Uterus (tissue), 4 donors: ENCODE results near the gene SUGCT. TPM values are rescaled to one million over a fixed set of nuclear protein-coding genes. Genes with fewer than 3 reads are reported as not detected.

Experiments
- DNase-seq, 2 donors: peaks; one replicate each; pipeline ENCODE4 v3.0.0-alpha.2; 2019 to 2020
- H3K27ac ChIP-seq, 2 donors: fragments of 200-600 bp; sonication (generic); 1 replicate in 1 of 2; 2 replicates in 1 of 2; pipeline ENCODE4 v1.5.1; 2016 to 2018
- H3K27me3 ChIP-seq, 2 donors: fragments of 200-600 bp; sonication (generic); one replicate each; pipeline ENCODE4 v1.5.1; 2018 to 2019; ENCODE audit warnings: control low read depth in 1 of 2
- H3K36me3 ChIP-seq, 2 donors: fragments of 200-600 bp; sonication (generic); one replicate each; pipeline ENCODE4 v1.5.1; 2019; ENCODE audit warnings: control low read depth in 1 of 2
- H3K4me1 ChIP-seq, 2 donors: fragments of 200-600 bp; sonication (generic); one replicate each; pipeline ENCODE4 v1.5.1; 2018 to 2019; ENCODE audit warnings: control low read depth in 1 of 2
- H3K4me3 ChIP-seq, 2 donors: fragments of 200-600 bp; sonication (generic); 1 replicate in 1 of 2; 2 replicates in 1 of 2; pipeline ENCODE4 v1.5.1; 2018 to 2019; ENCODE audit warnings: mild to moderate bottlenecking in 1 of 2
- H3K9me3 ChIP-seq, 2 donors: fragments of 200-600 bp; sonication (generic); one replicate each; pipeline ENCODE4 v1.5.1; 2019; ENCODE audit warnings: control low read depth in 1 of 2
- CTCF ChIP-seq, 4 experiments: fragments of 200-600 bp in 2 of 4; fragments of 450-650 bp in 2 of 4; sonication (generic) in 2 of 4; IDR thresholded peaks; one replicate each; pipeline ENCODE4 v1.5.1; 2016 to 2019; ENCODE audit warnings: antibody characterized with exemption in 4 of 4, mild to moderate bottlenecking in 2 of 4, moderate library complexity in 1 of 4
- POLR2A ChIP-seq, 2 donors: fragments of 450-650 bp; IDR thresholded peaks; one replicate each; pipeline ENCODE4 v1.6.1; 2016; ENCODE audit warnings: antibody characterized with exemption in 2 of 2, mild to moderate bottlenecking in 1 of 2, moderate library complexity in 1 of 2
- intact Hi-C: fragments of 100-400 bp; cut with DNase I; formaldehyde crosslinking; loops from one replicate; pipeline ENCODE4 v1.15.1; 2023; ENCODE audit warnings: low total_unique reads
- total RNA-seq, 4 donors: library from RNA; depleted of rRNA in 3 of 4; stranded (reverse); fragments of >200 nt in 3 of 4; gene quantifications; one replicate each; pipeline versions ENCODE4 v1.1.0 to v1.2.4, GENCODE V29; 2014 to 2023
- donor health status: DM: yes; HTN: yes; CAD: no.

The SUGCT gene
- total RNA-seq, 4 donors from 2014 or later = 2.0 to 9.6 (median 6.3) TPM; not detected in 1

GRCh38 chr7:40775877-40776276, 641.1 kb downstream of the SUGCT start:
- no peaks in the 10 kb centered on the region for H3K4me1 ChIP-seq
- no peak overlapping the region for H3K27ac ChIP-seq
- intact Hi-C loops = no loop called here

GRCh38 chr7:40777730-40778312, 643.0 kb downstream of the SUGCT start:
- intact Hi-C loops = no loop called here
- no peak overlapping the region for H3K4me3 ChIP-seq
- H3K27me3 ChIP-seq = no peaks in the 10 kb centered on the region
- no peaks in the 10 kb centered on the region for H3K4me1 ChIP-seq
- no peak overlapping the region for H3K27ac ChIP-seq
- H3K36me3 ChIP-seq = no peaks in the 10 kb centered on the region
- no peak for TF ChIP-seq CTCF (IDR thresholded peaks at IDR 0.05)
- no peak for TF ChIP-seq POLR2A (IDR thresholded peaks at IDR 0.05)
- DNase-seq = no peak
- H3K9me3 ChIP-seq = no peaks in the 10 kb centered on the region

More at GRCh38 chr7:40775877-40776276, 641.1 kb downstream of the SUGCT start:
- Histone ChIP-seq H3K27me3 (no peaks in the 10 kb centered on the region), H3K4me3 (no peak overlapping the region), H3K9me3 (no peaks in the 10 kb centered on the region), H3K36me3 (no peaks in the 10 kb centered on the region)
- no peak for DNase-seq
- TF ChIP-seq POLR2A (IDR thresholded peaks at IDR 0.05) = no peak
- no peak for TF ChIP-seq CTCF (IDR thresholded peaks at IDR 0.05)

- Histone ChIP-seq H3K9me3 (no peaks in the 10 kb centered on the region), H3K36me3 (no peaks in the 10 kb centered on the region), H3K27me3 (no peaks in the 10 kb centered on the region), H3K4me1 (no peaks in the 10 kb centered on the region), H3K4me3 (no peak overlapping the region), H3K27ac (no peak overlapping the region)
- intact Hi-C loops = no loop called here
- TF ChIP-seq CTCF (IDR thresholded peaks at IDR 0.05) (no peak), POLR2A (IDR thresholded peaks at IDR 0.05) (no peak)
- DNase-seq = no peak
These were observed 645.7 kb downstream of the SUGCT start for GRCh38 chr7:40780460-40780859.

- TF ChIP-seq CTCF (IDR thresholded peaks at IDR 0.05) (no peak), POLR2A (IDR thresholded peaks at IDR 0.05) (no peak)
- Histone ChIP-seq H3K36me3 (no peaks in the 10 kb centered on the region), H3K9me3 (no peaks in the 10 kb centered on the region), H3K4me3 (no peak overlapping the region), H3K27ac (no peak overlapping the region), H3K27me3 (no peaks in the 10 kb centered on the region), H3K4me1 (no peaks in the 10 kb centered on the region)
- no peak for DNase-seq
- intact Hi-C loops = no loop called here
These were observed 648.0 kb downstream of the SUGCT start for GRCh38 chr7:40782836-40783235.

GRCh38 chr7:40784176-40784575, 649.4 kb downstream of the SUGCT start:
- H3K9me3 ChIP-seq = no peaks in the 10 kb centered on the region
- H3K27ac ChIP-seq = no peak overlapping the region
- no peaks in the 10 kb centered on the region for H3K27me3 ChIP-seq
- intact Hi-C loops = no loop called here
- TF ChIP-seq CTCF (IDR thresholded peaks at IDR 0.05) = no peak
- TF ChIP-seq POLR2A (IDR thresholded peaks at IDR 0.05) = no peak
- no peaks in the 10 kb centered on the region for H3K4me1 ChIP-seq
- H3K36me3 ChIP-seq = no peaks in the 10 kb centered on the region
- DNase-seq = no peak
- no peak overlapping the region for H3K4me3 ChIP-seq
